BE2C (cell line): Measurements from ENCODE around the gene TMC4.
"Not testable (repeated sequence)": the region's sequence is repeated elsewhere in the genome, so short reads cannot be mapped to it uniquely, and the experiment has no call there.

Source experiments
- DNase-seq: peaks from one replicate; pipeline ENCODE4 v3.0.0-alpha.2; 2020
- H3K27me3 ChIP-seq: fragments of 250-450 bp; sonication (Bioruptor Pico); 2 replicates; pipeline ENCODE4 v1.5.1; 2020; ENCODE audit warnings: mild to moderate bottlenecking
- H3K36me3 ChIP-seq: fragments of 250-450 bp; sonication (Bioruptor Pico); 2 replicates; pipeline ENCODE4 v1.5.1; 2020; ENCODE audit warnings: mild to moderate bottlenecking
- H3K4me1 ChIP-seq: fragments of 250-450 bp; sonication (Bioruptor Pico); 2 replicates; pipeline ENCODE4 v1.5.1; 2020
- H3K4me3 ChIP-seq: 2 replicates; pipeline ENCODE4 v1.5.1; 2011; ENCODE audit warnings: low read depth, low read length
- H3K9me3 ChIP-seq: fragments of 250-450 bp; sonication (Bioruptor Pico); 2 replicates; pipeline ENCODE4 v1.5.1; 2020
- TF ChIP-seq, protein P1 (sequence below): IDR thresholded peaks from 2 replicates; pipeline ENCODE4 v1.5.1; 2012; ENCODE audit warnings: mild to moderate bottlenecking, low read depth, low read length

Gene TMC4

DNA sequence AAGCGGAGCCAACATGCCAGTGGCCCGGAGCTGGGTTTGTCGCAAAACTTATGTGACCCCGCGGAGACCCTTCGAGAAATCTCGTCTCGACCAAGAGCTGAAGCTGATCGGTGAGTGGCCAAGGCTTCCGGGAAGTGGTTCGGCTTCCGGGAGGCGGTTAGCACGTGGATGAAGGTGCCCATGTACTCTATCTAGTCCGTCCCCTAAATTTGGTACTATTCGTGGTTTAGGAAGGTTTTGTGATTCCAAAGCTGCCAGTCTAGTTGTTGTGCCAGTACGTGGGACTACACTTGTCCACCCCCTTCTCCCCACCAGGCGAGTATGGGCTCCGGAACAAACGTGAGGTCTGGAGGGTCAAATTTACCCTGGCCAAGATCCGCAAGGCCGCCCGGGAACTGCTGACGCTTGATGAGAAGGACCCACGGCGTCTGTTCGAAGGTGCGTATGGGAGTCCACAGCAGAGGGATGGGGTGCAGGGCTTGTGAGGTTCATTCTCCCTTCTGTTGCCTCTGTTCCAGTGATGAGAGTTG, 28.3 kb upstream of the TMC4 start:
- no peak for DNase-seq
- Histone ChIP-seq H3K9me3 (no peaks in the 10 kb centered on the region), H3K36me3 (peaks cover 54% of the 10 kb centered on the region), H3K4me3 (peak overlapping the region; percentile 92), H3K4me1 (peaks cover 10% of the 10 kb centered on the region), H3K27me3 (no peaks in the 10 kb centered on the region)
- TF ChIP-seq, protein P1, sequence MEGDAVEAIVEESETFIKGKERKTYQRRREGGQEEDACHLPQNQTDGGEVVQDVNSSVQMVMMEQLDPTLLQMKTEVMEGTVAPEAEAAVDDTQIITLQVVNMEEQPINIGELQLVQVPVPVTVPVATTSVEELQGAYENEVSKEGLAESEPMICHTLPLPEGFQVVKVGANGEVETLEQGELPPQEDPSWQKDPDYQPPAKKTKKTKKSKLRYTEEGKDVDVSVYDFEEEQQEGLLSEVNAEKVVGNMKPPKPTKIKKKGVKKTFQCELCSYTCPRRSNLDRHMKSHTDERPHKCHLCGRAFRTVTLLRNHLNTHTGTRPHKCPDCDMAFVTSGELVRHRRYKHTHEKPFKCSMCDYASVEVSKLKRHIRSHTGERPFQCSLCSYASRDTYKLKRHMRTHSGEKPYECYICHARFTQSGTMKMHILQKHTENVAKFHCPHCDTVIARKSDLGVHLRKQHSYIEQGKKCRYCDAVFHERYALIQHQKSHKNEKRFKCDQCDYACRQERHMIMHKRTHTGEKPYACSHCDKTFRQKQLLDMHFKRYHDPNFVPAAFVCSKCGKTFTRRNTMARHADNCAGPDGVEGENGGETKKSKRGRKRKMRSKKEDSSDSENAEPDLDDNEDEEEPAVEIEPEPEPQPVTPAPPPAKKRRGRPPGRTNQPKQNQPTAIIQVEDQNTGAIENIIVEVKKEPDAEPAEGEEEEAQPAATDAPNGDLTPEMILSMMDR: no peak

DNA sequence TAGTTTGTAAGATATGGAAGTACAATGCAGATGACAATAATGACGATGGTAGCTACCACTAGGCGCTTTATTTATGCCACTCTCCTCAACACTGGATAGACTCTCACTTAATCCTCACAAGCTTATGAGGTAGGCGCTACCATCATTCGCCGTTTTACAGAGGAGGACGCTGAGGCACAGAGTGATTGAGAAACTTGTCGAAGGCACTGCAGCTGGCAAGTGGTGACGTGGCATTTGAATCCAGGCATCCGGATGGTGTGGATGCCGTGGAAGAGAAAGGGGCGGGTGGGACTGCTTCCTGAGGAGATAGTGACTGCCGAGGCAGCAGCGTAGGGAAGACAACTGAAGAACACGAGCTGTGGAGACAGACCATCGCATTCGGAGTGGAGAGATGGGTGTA, 26.4 kb upstream of the TMC4 start:
- Histone ChIP-seq H3K27me3 (no peaks in the 10 kb centered on the region), H3K9me3 (no peaks in the 10 kb centered on the region), H3K4me3 (no peak overlapping the region), H3K4me1 (peaks cover 10% of the 10 kb centered on the region), H3K36me3 (peaks cover 36% of the 10 kb centered on the region)
- TF ChIP-seq, protein P1: no peak
- DNase-seq: no peak

DNA sequence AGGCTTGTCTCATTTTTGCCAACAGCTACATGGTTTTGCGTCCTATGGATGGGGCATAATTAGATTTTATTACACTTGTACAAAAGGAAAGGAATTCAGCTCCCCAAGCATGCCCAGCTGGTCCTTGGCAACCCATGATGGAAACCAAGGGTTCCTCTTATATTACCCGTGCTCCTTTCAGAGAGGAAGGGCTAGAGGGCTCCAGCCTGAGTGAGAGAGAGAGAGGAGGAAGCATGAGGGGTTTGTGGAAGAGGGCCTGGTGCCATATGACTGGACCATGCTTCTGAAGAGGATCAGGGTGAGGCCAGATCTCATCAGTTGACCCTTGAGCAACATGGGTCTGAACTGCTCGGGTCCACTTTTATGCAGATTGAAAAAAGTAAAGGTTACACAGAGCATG, 24.2 kb upstream of the TMC4 start:
- Histone ChIP-seq H3K36me3 (peaks cover 13% of the 10 kb centered on the region), H3K4me1 (peaks cover 2% of the 10 kb centered on the region; the same call in 1 of the 2 replicates), H3K4me3 (no peak overlapping the region), H3K27me3 (no peaks in the 10 kb centered on the region), H3K9me3 (no peaks in the 10 kb centered on the region)
- DNase-seq: no peak
- TF ChIP-seq, protein P1: no peak

DNA sequence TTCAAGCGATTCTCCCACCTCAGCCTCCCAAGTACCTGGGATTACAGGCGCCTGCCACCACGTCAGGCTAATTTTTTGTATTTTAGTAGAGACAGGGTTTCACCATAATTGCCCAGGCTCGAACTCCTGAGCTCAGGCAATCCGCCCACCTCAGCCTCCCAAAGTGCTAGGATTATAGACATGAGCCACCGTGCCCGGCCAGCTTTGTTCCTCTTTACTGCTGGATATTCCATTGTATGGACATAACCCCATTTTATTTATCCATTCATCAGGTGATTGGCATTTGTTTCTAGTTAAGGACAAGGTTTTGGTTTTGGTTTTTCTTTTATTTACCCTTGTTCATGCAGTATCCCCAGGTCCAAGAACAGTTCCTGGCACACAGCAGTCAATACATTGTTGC, 23.6 kb upstream of the TMC4 start:
- H3K36me3 ChIP-seq: peaks cover 7% of the 10 kb centered on the region
- TF ChIP-seq, protein P1: no peak
- H3K27me3 ChIP-seq: no peaks in the 10 kb centered on the region
- H3K4me3 ChIP-seq: no peak overlapping the region
- H3K4me1 ChIP-seq: no peaks in the 10 kb centered on the region
- H3K9me3 ChIP-seq: no peaks in the 10 kb centered on the region
- DNase-seq: no peak

DNA sequence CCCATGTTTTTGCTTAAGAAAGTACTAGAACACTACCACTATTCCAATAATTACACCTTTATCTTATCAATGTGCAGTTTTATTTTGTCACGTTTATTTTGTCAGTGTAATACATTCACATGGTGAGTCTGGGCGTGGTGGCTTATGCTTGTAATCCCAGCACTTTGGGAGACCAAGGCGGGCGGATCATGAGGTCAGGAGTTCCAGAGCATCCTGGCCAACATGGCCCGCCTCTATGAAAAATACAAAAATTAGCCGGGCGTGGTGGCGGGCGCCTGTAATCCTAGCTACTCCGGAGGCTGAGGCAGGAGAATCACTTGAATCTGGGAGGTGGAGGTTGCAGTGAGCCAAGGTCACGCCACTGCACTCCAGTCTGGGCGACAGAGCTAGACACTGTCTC, 21.5 kb upstream of the TMC4 start:
- H3K9me3 ChIP-seq, H3K4me1 ChIP-seq, DNase-seq: not testable (repeated sequence)

DNA sequence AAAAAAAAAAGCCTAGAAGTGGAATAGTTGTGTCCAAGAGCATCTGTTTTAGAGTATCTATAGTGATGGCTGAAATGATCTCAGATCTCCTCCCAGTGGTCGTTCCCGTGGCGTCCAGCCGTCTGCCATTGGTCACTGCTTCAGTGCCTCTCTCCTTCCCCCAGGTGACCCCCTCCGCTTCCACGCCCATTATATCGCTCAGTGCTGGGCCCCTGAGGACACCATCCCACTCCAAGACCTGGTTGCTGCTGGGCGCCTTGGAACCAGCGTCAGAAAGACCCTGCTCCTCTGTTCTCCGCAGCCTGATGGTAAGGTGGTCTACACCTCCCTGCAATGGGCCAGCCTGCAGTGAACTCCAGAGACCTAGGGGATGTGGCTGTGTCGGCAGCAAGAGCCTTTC, 20.1 kb upstream of the TMC4 start:
- H3K4me1 ChIP-seq: no peaks in the 10 kb centered on the region
- H3K4me3 ChIP-seq: no peak overlapping the region
- no peaks in the 10 kb centered on the region for H3K36me3 ChIP-seq
- TF ChIP-seq, protein P1: no peak
- DNase-seq: no peak
- no peaks in the 10 kb centered on the region for H3K9me3 ChIP-seq
- H3K27me3 ChIP-seq: no peaks in the 10 kb centered on the region

More for the DNA sequence above, 21.5 kb upstream of the TMC4 start:
- not testable (repeated sequence) for H3K36me3 ChIP-seq, H3K27me3 ChIP-seq, H3K4me3 ChIP-seq
